GM19193 (cell line): ENCODE results near the gene CRISPLD2.

Experiments
- POLR2A ChIP-seq: IDR thresholded peaks from 4 replicates; pipeline ENCODE4 v1.6.1; 2011; ENCODE audit not compliant: insufficient read depth, insufficient read length; ENCODE audit errors: extremely low read depth

Gene CRISPLD2

GRCh38 chr16:84826558-84826941 is 6.8 kb downstream of the CRISPLD2 start:
- no peak for TF ChIP-seq POLR2A

- TF ChIP-seq POLR2A, result no peak
Observed at GRCh38 chr16:84827131-84827574, 7.4 kb downstream of the CRISPLD2 start.

- no peak for TF ChIP-seq POLR2A
Observed at GRCh38 chr16:84827897-84828296, 8.1 kb downstream of the CRISPLD2 start.

- no peak for TF ChIP-seq POLR2A
Observed at GRCh38 chr16:84828322-84828721, 8.5 kb downstream of the CRISPLD2 start.

GRCh38 chr16:84829168-84829965 is 9.6 kb downstream of the CRISPLD2 start:
- TF ChIP-seq POLR2A, result no peak

- no peak for TF ChIP-seq POLR2A
Observed at GRCh38 chr16:84830765-84831384, 11.1 kb downstream of the CRISPLD2 start.

- TF ChIP-seq POLR2A, result no peak
Observed at GRCh38 chr16:84832488-84833143, 12.8 kb downstream of the CRISPLD2 start.

GRCh38 chr16:84833144-84833500 is 13.3 kb downstream of the CRISPLD2 start:
- TF ChIP-seq POLR2A, result no peak

- no peak for TF ChIP-seq POLR2A
Observed at GRCh38 chr16:84833542-84834402, 14.0 kb downstream of the CRISPLD2 start.

GRCh38 chr16:84834403-84834772 is 14.6 kb downstream of the CRISPLD2 start:
- TF ChIP-seq POLR2A, result no peak

GRCh38 chr16:84836234-84836647 is 16.5 kb downstream of the CRISPLD2 start:
- no peak for TF ChIP-seq POLR2A

- TF ChIP-seq POLR2A, result no peak
Observed at GRCh38 chr16:84836967-84837366, 17.2 kb downstream of the CRISPLD2 start.

- TF ChIP-seq POLR2A, result no peak
Observed at GRCh38 chr16:84838383-84838948, 18.7 kb downstream of the CRISPLD2 start.

- TF ChIP-seq POLR2A, result no peak
Observed at GRCh38 chr16:84839054-84839453, 19.3 kb downstream of the CRISPLD2 start.
